Panc1 (cell line): ENCODE results near the gene XK. TPM values are rescaled to one million over a fixed set of nuclear protein-coding genes. Genes with fewer than 3 reads are reported as not detected.

Experiments
- ATAC-seq: fragments of 200-7000 bp; cut with Tn5 transposase; 2 replicates; pipeline ENCODE4 v1.9.1; 2020; ENCODE audit warnings: mild to moderate bottlenecking, moderate library complexity
- BruUV-seq: library from RNA; stranded (reverse); fragments of 400-500 nt; replicated peaks from 2 replicates; lab custom pipeline; 2021; lab: Mats Ljungman, UMichigan
- CTCF ChIA-PET: fragments of 300-600 bp; sonication (Branson Sonifier 250); formaldehyde crosslinking; loops from one replicate; lab custom pipeline; 2022; ENCODE audit warnings: antibody characterized with exemption; lab: Charles Lee
- POLR2A ChIA-PET: fragments of 300-600 bp; sonication (Branson Sonifier 250); formaldehyde crosslinking; loops from one replicate; lab custom pipeline; 2022; ENCODE audit warnings: antibody characterized with exemption; lab: Charles Lee
- DNase-seq: peaks from one replicate; pipeline ENCODE4 v3.0.0-alpha.2; 2010; ENCODE audit warnings: low read depth, low spot score
- H3K27ac ChIP-seq: 2 replicates; pipeline ENCODE4 v1.5.1; 2011; ENCODE audit warnings: mild to moderate bottlenecking, low read length, inconsistent platforms
- H3K27me3 ChIP-seq: fragments of 200-500 bp; sonication (Bioruptor generic); 2 replicates; pipeline ENCODE4 v1.6.0; 2014; ENCODE audit warnings: low read length, inconsistent platforms; ENCODE audit not compliant: control insufficient read depth, insufficient read depth
- H3K36me3 ChIP-seq: fragments of 200-500 bp; sonication (Bioruptor generic); 2 replicates; pipeline ENCODE4 v1.5.1; 2014; ENCODE audit warnings: inconsistent platforms, mild to moderate bottlenecking, low read length, moderate library complexity; ENCODE audit not compliant: control insufficient read depth, insufficient read depth
- H3K4me1 ChIP-seq: 2 replicates; pipeline ENCODE4 v1.5.1; 2011; ENCODE audit warnings: inconsistent platforms, mild to moderate bottlenecking, low read length, moderate library complexity; ENCODE audit not compliant: control insufficient read depth, insufficient read depth
- H3K4me3 ChIP-seq, 2 experiments: 2 replicates each; pipeline ENCODE4 v1.5.1; 2011 to 2012; ENCODE audit warnings: low read depth in 2 of 2, low read length in 2 of 2, mild to moderate bottlenecking in 2 of 2, inconsistent platforms in 1 of 2, moderate library complexity in 1 of 2
- H3K9me3 ChIP-seq: fragments of 200-500 bp; sonication (Bioruptor generic); 2 replicates; pipeline ENCODE4 v1.5.1; 2014; ENCODE audit warnings: low read depth, mild to moderate bottlenecking, inconsistent platforms, low read length, moderate library complexity; ENCODE audit not compliant: control insufficient read depth, insufficient read depth
- CTCF ChIP-seq: fragments of 450-650 bp; IDR thresholded peaks from 2 replicates; pipeline ENCODE4 v1.5.1; 2017; ENCODE audit warnings: mild to moderate bottlenecking
- POLR2AphosphoS5 ChIP-seq: IDR thresholded peaks from 2 replicates; pipeline ENCODE4 v1.6.1; 2012; ENCODE audit warnings: mild to moderate bottlenecking, low read depth, low read length, moderate library complexity
- REST ChIP-seq, 2 experiments: IDR thresholded peaks; 2 replicates each; pipeline ENCODE4 v1.6.1; 2011 to 2012; ENCODE audit warnings: low read depth in 2 of 2, control low read depth in 1 of 2, low read length in 1 of 2, mild to moderate bottlenecking in 1 of 2, moderate library complexity in 1 of 2; ENCODE audit not compliant: insufficient read depth in 1 of 2
- SIN3A ChIP-seq: IDR thresholded peaks from 2 replicates; pipeline ENCODE4 v1.6.1; 2012; ENCODE audit warnings: low read depth, mild to moderate bottlenecking, low read length, moderate library complexity, borderline replicate concordance; ENCODE audit not compliant: insufficient read depth
- TCF7L2 ChIP-seq: IDR thresholded peaks from 2 replicates; pipeline ENCODE4 v1.6.1; 2011; ENCODE audit warnings: mild to moderate bottlenecking, low read depth, low read length, inconsistent platforms
- in situ Hi-C: cut with HindIII; loops from 2 replicates; pipeline ENCODE4 v1.10.0; 2016; ENCODE audit warnings: low sequenced_read_pairs, low pct_unique_long_range_greater_than_20kb
- intact Hi-C: fragments of 100-400 bp; cut with micrococcal nuclease; formaldehyde crosslinking; loops from one replicate; pipeline ENCODE4 v1.10.0; 2022; ENCODE audit not compliant: unreplicated experiment
- total RNA-seq: library from RNA; stranded (reverse); gene quantifications from one replicate; pipeline ENCODE4 v1.2.1, GENCODE V29; 2021; ENCODE audit not compliant: unreplicated experiment

Gene XK
- total RNA-seq, 1 experiment from 2014 or later = 1.3 TPM

- H3K4me3 ChIP-seq = no peak overlapping the region
- in situ Hi-C loops = no loop called here
- CTCF ChIA-PET = interaction anchor here (0.7 to 1.0 kb wide), 2 partner anchors 9 to 80 kb away, joined by 3 to 12 read pairs; no protein-coding TSS in a partner anchor
- ATAC-seq (peak; percentile 66; the same call in 1 of the 2 replicates), DNase-seq (peak; percentile 18)
- H3K36me3 ChIP-seq = no peaks in the 10 kb centered on the region
- H3K27ac ChIP-seq = no peak overlapping the region
- POLR2A ChIA-PET = no interaction called here
- H3K4me1 ChIP-seq = no peaks in the 10 kb centered on the region
- BruUV-seq = no TSS peak
- no peaks in the 10 kb centered on the region for H3K9me3 ChIP-seq
- intact Hi-C loops = loop anchor here (2.0 to 5.0 kb wide), 2 partner anchors 79 to 432 kb away; no protein-coding TSS in a partner anchor
- H3K27me3 ChIP-seq = no peaks in the 10 kb centered on the region
- TF ChIP-seq CTCF (peak; percentile 78), REST (IDR thresholded peaks at IDR 0.05; ENCODE audit: insufficient read depth in 1 of 2, low read depth in 2 of 2, low read length in 1 of 2) (no peak), TCF7L2 (no peak), SIN3A (no peak), POLR2AphosphoS5 (no peak)
These were observed 59.8 kb downstream of the XK start for GRCh38 chrX:37745354-37745753.

GRCh38 chrX:37745835-37746217 lies 60.2 kb downstream of the XK start:
- in situ Hi-C loops (no loop called here), intact Hi-C loops (loop anchor here (2.0 to 5.0 kb wide), 2 partner anchors 79 to 431 kb away; no protein-coding TSS in a partner anchor)
- CTCF ChIA-PET = interaction anchor here (0.7 to 1.0 kb wide), 2 partner anchors 9 to 79 kb away, joined by 3 to 12 read pairs; no protein-coding TSS in a partner anchor
- no TSS peak for BruUV-seq
- TF ChIP-seq POLR2AphosphoS5 (no peak), REST (IDR thresholded peaks at IDR 0.05; ENCODE audit: insufficient read depth in 1 of 2, low read depth in 2 of 2, low read length in 1 of 2) (no peak), TCF7L2 (no peak), SIN3A (no peak), CTCF (no peak)
- Histone ChIP-seq H3K27me3 (no peaks in the 10 kb centered on the region), H3K4me1 (no peaks in the 10 kb centered on the region), H3K9me3 (no peaks in the 10 kb centered on the region), H3K27ac (no peak overlapping the region), H3K36me3 (no peaks in the 10 kb centered on the region), H3K4me3 (no peak overlapping the region)
- DNase-seq (no peak), ATAC-seq (no peak)
- POLR2A ChIA-PET = no interaction called here
